ENCODE measurements around the gene NUFIP2.
A peak's percentile ranks its signal among the peaks of the same experiment; 100 is the strongest.
"Not testable (repeated sequence)": the region's sequence is repeated elsewhere in the genome, so short reads cannot be mapped to it uniquely, and the experiment has no call there.

NUFIP2 gene

GRCh38 chr17:29279397-29280070 lies 14.4 kb downstream of the NUFIP2 start:
- no peak for DNase-seq (ENCODE audit: low spot score)

GRCh38 chr17:29278692-29279091 lies 15.3 kb downstream of the NUFIP2 start:
- DNase-seq (ENCODE audit: low spot score) = no peak

GRCh38 chr17:29273924-29274323 lies 20.0 kb downstream of the NUFIP2 start:
- DNase-seq (ENCODE audit: low spot score) = no peak

- DNase-seq (ENCODE audit: low spot score) = not testable (repeated sequence)
These were observed 22.0 kb downstream of the NUFIP2 start for GRCh38 chr17:29271980-29272379.

GRCh38 chr17:29263916-29264315 lies 30.0 kb downstream of the NUFIP2 start:
- DNase-seq (ENCODE audit: low spot score) = no peak

- no peak for DNase-seq (ENCODE audit: low spot score)
These were observed 36.2 kb downstream of the NUFIP2 start for GRCh38 chr17:29257756-29258155.

GRCh38 chr17:29256735-29257466 lies 37.0 kb downstream of the NUFIP2 start:
- DNase-seq (ENCODE audit: low spot score) = no peak

- DNase-seq (ENCODE audit: low spot score) = no peak
These were observed 37.9 kb downstream of the NUFIP2 start for GRCh38 chr17:29255926-29256522.

- no peak for DNase-seq (ENCODE audit: low spot score)
These were observed 40.9 kb downstream of the NUFIP2 start for GRCh38 chr17:29253037-29253436.

GRCh38 chr17:29252101-29252791 lies 41.7 kb downstream of the NUFIP2 start:
- peak; percentile 62 for DNase-seq (ENCODE audit: low spot score)

- no peak for DNase-seq (ENCODE audit: low spot score)
These were observed 42.8 kb downstream of the NUFIP2 start for GRCh38 chr17:29251184-29251583.

- DNase-seq (ENCODE audit: low spot score) = no peak
These were observed 43.3 kb downstream of the NUFIP2 start for GRCh38 chr17:29250666-29251065.

- DNase-seq (ENCODE audit: low spot score) = no peak
These were observed 45.1 kb downstream of the NUFIP2 start for GRCh38 chr17:29248845-29249244.

GRCh38 chr17:29247219-29247618 lies 46.7 kb downstream of the NUFIP2 start:
- DNase-seq (ENCODE audit: low spot score) = no peak

GRCh38 chr17:29246628-29247027 lies 47.3 kb downstream of the NUFIP2 start, which contains the start of gene CRYBA1:
Gene CRYBA1 (plus strand): TSS chr17:29246859. CDS start chr17:29246864, 5 bp downstream.
- no peak for DNase-seq (ENCODE audit: low spot score)

GRCh38 chr17:29245401-29245800 lies 48.5 kb downstream of the NUFIP2 start:
- DNase-seq (ENCODE audit: low spot score) = no peak

- no peak for DNase-seq (ENCODE audit: low spot score)
These were observed 50.2 kb downstream of the NUFIP2 start for GRCh38 chr17:29243792-29244191.

- DNase-seq (ENCODE audit: low spot score) = no peak
These were observed 51.2 kb downstream of the NUFIP2 start for GRCh38 chr17:29242790-29243189.

GRCh38 chr17:29242051-29242450 lies 51.9 kb downstream of the NUFIP2 start:
- DNase-seq (ENCODE audit: low spot score) = no peak

- no peak for DNase-seq (ENCODE audit: low spot score)
These were observed 52.7 kb downstream of the NUFIP2 start for GRCh38 chr17:29240968-29241963.

GRCh38 chr17:29240477-29240876 lies 53.5 kb downstream of the NUFIP2 start:
- no peak for DNase-seq (ENCODE audit: low spot score)
